Activated T-cell treated with anti-CD3 and anti-CD28 coated beads, Interleukin-2, amount 50 U/mL, for 72 hours (primary cell): ENCODE measurements around the gene SLC19A1. TPM values are rescaled to one million over a fixed set of nuclear protein-coding genes. Genes with fewer than 3 reads are reported as not detected.
A peak's percentile ranks its signal among the peaks of the same experiment; 100 is the strongest.

Experiments
- ATAC-seq, 2 donors: fragments of 150-1000 bp; cut with Tn5 transposase; replicated peaks in 1 of 2; 2 replicates each; pipeline ENCODE4 v1.10.0; 2021; ENCODE audit warnings: moderate library complexity in 2 of 2, mild to moderate bottlenecking in 1 of 2
- DNase-seq, 2 donors: peaks; one replicate each; pipeline ENCODE4 v3.0.0; 2021 to 2022; ENCODE audit warnings: mixed read lengths in 1 of 2
- H3K27ac Mint-ChIP-seq: one replicate; pipeline ENCODE4 v1.8.0; 2022; ENCODE audit warnings: mild to moderate bottlenecking, moderate library complexity, mixed read lengths
- H3K27me3 Mint-ChIP-seq: one replicate; pipeline ENCODE4 v1.8.0; 2022; ENCODE audit warnings: low read depth, mixed read lengths
- H3K36me3 Mint-ChIP-seq, 2 donors: one replicate each; pipeline ENCODE4 v1.8.0; 2022; ENCODE audit warnings: mixed read lengths in 2 of 2, mild to moderate bottlenecking in 1 of 2; ENCODE audit not compliant: insufficient read depth in 2 of 2
- H3K4me1 Mint-ChIP-seq: one replicate; pipeline ENCODE4 v1.8.0; 2022; ENCODE audit warnings: low read depth, mixed read lengths
- H3K4me3 Mint-ChIP-seq, 2 donors: one replicate each; pipeline ENCODE4 v1.8.0; 2022; ENCODE audit warnings: mild to moderate bottlenecking in 2 of 2, mixed read lengths in 2 of 2, moderate library complexity in 2 of 2
- H3K9me3 Mint-ChIP-seq, 2 donors: one replicate each; pipeline ENCODE4 v1.8.0; 2022; ENCODE audit warnings: mixed read lengths in 2 of 2
- total RNA-seq, 2 donors: library from RNA; stranded (reverse); gene quantifications; one replicate each; pipeline ENCODE4 v1.2.3, GENCODE V29; 2022

Gene SLC19A1
- total RNA-seq, 2 donors from 2014 or later = 30.4 to 40.1 TPM

DNA sequence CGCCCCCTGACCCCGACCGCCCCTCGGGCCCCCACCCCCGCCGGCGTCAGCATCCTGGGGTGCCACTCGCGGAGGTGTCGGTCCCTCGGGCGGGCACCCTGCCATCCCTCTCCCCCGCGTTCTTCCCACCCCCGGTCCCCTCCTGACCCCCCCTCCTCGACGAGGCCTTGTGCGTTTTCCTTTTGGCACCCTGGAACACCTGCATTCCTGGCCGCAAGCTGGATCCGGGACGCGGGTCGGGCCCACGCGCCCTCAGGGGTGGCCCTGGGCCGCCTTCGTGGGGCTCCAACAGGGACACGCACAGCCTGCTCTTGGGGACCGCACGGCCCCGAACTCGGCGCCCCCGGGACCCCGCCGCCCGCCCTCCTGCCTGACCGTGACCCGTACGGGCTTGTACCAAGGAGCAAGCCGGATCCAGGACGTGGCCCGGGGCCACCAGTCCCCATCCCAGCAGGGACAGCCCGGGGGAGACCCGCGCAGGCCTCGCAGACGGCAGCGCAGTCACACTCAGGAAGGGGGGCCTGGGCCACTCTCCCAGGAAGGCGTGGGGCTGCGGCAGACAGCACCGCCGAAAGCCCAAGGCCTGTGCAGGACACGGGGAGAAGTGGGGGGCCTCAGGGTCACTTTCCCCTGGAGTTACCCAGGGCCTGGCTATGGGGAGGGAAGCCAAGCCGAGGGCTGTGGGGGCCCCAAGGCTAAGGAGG is 579 bp upstream of the SLC19A1 start:
- no peak for ATAC-seq
- no peaks in the 10 kb centered on the region for H3K36me3 Mint-ChIP-seq
- H3K27me3 Mint-ChIP-seq = no peaks in the 10 kb centered on the region
- H3K9me3 Mint-ChIP-seq = no peaks in the 10 kb centered on the region
- H3K27ac Mint-ChIP-seq = no peak overlapping the region
- peak overlapping the region; percentile 64 to 70 for H3K4me3 Mint-ChIP-seq
- peak in 1 of 2 donors; percentile 22 for DNase-seq
- H3K4me1 Mint-ChIP-seq = peaks cover 21% of the 10 kb centered on the region

- peak overlapping the region; percentile 88 for H3K27ac Mint-ChIP-seq
- DNase-seq = peak; percentile 80 to 85
- no peaks in the 10 kb centered on the region for H3K36me3 Mint-ChIP-seq
Measured at GRCh38 chr21:45541221-45542039, 810 bp downstream of the SLC19A1 start.

GRCh38 chr21:45540601-45540970 is 1.7 kb downstream of the SLC19A1 start:
- ATAC-seq (no peak), DNase-seq (no peak)
- peak overlapping the region; percentile 88 for H3K27ac Mint-ChIP-seq
- H3K27me3 Mint-ChIP-seq = no peaks in the 10 kb centered on the region
- H3K36me3 Mint-ChIP-seq = peaks cover 0 to 2% of the 10 kb centered on the region in 2 donors
- no peaks in the 10 kb centered on the region for H3K9me3 Mint-ChIP-seq
- H3K4me3 Mint-ChIP-seq = peak overlapping the region; percentile 80 to 91
- H3K4me1 Mint-ChIP-seq = peaks cover 21% of the 10 kb centered on the region

More at GRCh38 chr21:45541221-45542039, 810 bp downstream of the SLC19A1 start:
- ATAC-seq = peak; percentile 79 to 81
- no peaks in the 10 kb centered on the region for H3K27me3 Mint-ChIP-seq
- peaks cover 21% of the 10 kb centered on the region for H3K4me1 Mint-ChIP-seq
- peak overlapping the region; percentile 80 to 91 for H3K4me3 Mint-ChIP-seq
- H3K9me3 Mint-ChIP-seq = no peaks in the 10 kb centered on the region

GRCh38 chr21:45539796-45540600 is 2.2 kb downstream of the SLC19A1 start:
- H3K36me3 Mint-ChIP-seq = peaks cover 0 to 2% of the 10 kb centered on the region in 2 donors
- ATAC-seq (no peak), DNase-seq (no peak)
- H3K9me3 Mint-ChIP-seq = no peaks in the 10 kb centered on the region
- no peaks in the 10 kb centered on the region for H3K27me3 Mint-ChIP-seq
- H3K27ac Mint-ChIP-seq = peak overlapping the region; percentile 88
- H3K4me3 Mint-ChIP-seq = peak overlapping the region; percentile 80 to 91
- peaks cover 21% of the 10 kb centered on the region for H3K4me1 Mint-ChIP-seq

DNA sequence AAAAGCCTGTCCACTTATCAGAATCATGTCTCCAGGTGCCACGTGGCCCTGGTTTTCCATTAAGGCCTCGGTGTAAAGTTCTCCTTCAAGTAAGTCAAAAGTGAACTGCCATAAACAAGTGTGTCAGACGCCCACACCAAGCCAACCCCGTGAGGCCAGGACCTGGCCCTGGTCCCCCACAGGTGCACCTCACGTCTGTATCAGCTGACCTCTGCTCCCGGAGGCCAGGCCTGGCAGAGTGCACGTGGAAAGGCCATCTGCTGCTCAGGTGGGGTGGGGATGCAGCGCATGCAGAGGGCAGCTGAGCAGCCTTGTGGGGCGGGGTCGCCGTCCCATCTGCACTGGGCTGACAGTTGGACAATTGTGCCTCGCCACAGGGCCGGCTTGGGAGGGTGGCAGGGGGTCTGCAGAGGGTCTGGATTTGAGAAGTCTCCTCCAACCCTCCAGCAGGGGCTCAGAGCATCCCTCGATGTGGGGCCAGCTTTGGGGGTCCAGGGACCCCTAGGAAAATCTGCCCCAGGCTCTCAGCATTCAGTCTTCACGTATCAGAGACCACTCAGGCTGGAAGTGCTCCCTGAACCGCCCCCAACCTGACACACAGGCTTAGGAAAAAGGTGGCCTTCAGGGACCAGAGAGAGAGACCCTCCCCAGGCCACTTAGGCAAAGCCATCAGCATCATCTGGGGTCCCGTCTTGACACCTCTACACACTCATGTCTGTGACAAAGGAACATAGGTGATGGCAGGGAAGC is 3.0 kb downstream of the SLC19A1 start:
- H3K4me3 Mint-ChIP-seq = no peak overlapping the region
- no peak overlapping the region for H3K27ac Mint-ChIP-seq
- no peaks in the 10 kb centered on the region for H3K27me3 Mint-ChIP-seq
- no peak for ATAC-seq
- H3K36me3 Mint-ChIP-seq = peaks cover 0 to 2% of the 10 kb centered on the region in 2 donors
- DNase-seq = no peak
- peaks cover 21% of the 10 kb centered on the region for H3K4me1 Mint-ChIP-seq
- no peaks in the 10 kb centered on the region for H3K9me3 Mint-ChIP-seq

DNA sequence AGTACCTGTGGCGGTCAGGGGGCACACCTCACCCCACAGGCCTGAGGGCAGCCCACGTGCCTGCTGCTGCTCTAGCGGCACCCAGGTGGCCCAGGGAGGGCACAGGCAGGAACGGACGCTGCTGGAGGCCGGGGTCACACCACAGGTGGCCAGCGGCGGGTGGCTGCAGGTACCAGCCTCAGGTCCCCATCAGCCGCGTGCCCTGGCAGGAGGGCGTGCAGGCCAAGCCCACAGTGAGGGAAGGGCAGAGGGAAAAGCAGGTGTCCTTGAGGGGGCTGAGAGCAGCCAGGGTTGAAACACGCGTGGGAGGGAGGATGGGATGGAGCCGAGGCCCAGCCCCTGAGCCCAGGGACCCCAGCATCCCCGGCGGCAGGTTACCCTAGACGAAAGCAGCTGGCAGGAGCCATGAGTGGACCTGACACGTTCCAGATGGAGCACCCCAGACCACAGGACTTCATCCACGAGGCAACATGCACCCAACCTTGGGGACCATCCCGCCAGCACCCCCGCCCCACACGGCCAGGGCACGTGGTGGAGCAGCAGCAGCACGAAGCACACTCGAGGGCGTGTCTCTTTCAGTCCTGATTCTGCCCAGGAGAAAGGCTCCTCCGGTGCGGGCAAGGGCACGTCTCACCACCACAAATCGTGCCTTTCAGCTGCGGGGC is 3.7 kb downstream of the SLC19A1 start:
- ATAC-seq (no peak), DNase-seq (no peak)
- Mint-ChIP-seq H3K27me3 (no peaks in the 10 kb centered on the region), H3K4me1 (peaks cover 21% of the 10 kb centered on the region), H3K27ac (no peak overlapping the region), H3K36me3 (peaks cover 0 to 2% of the 10 kb centered on the region in 2 donors), H3K4me3 (no peak overlapping the region), H3K9me3 (no peaks in the 10 kb centered on the region)

- Mint-ChIP-seq H3K9me3 (no peaks in the 10 kb centered on the region), H3K4me1 (peaks cover 23% of the 10 kb centered on the region), H3K36me3 (peaks cover 0 to 2% of the 10 kb centered on the region in 2 donors), H3K27ac (no peak overlapping the region), H3K27me3 (no peaks in the 10 kb centered on the region), H3K4me3 (no peak overlapping the region)
- DNase-seq (no peak), ATAC-seq (no peak)
Measured at GRCh38 chr21:45537746-45538291, 4.4 kb downstream of the SLC19A1 start.

- no peak overlapping the region for H3K27ac Mint-ChIP-seq
- H3K4me3 Mint-ChIP-seq = no peak overlapping the region
- DNase-seq = no peak
- H3K4me1 Mint-ChIP-seq = peaks cover 28% of the 10 kb centered on the region
- peaks cover 0 to 2% of the 10 kb centered on the region in 2 donors for H3K36me3 Mint-ChIP-seq
- no peaks in the 10 kb centered on the region for H3K27me3 Mint-ChIP-seq
- H3K9me3 Mint-ChIP-seq = no peaks in the 10 kb centered on the region
- ATAC-seq = no peak
Measured at GRCh38 chr21:45537111-45537745, 5.0 kb downstream of the SLC19A1 start.

DNA sequence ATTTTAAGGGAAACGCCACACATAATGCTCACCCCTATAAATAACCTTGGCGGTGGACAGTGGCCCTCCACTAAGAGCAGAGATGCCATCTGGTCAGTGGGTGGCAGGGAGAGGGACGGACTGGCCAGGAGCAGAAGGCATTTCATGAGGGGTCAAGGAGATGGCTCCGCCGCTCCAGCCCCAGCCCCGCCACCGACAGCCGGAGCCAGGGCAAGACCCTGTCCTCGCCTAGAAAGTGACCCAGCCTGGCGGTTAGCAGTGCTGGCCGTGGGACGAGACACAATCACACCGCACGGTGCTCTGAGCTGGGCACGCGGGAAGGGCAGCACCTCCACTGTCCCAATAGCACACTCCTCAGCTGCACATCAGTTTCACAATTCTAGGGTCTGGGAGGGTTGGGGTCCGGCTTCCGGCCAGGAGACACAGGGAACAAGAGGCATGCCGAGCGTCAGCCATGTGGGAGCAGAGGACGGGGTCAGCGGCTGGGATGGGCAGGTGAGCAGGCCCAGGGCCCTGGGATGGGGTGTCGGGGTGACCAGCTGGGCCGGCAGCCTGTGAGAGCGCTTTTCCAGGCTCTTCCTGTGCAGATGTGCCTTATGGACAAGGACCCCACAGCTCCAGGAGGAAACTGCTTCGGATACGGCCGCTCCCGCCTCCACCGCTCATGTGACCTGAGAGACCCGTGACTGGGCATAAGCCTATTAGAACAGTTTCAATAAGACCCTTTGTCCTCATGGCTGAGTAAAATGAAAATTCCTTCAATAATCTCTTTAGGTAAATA is 5.7 kb downstream of the SLC19A1 start:
- no peak for ATAC-seq
- DNase-seq = no peak
- Mint-ChIP-seq H3K27me3 (no peaks in the 10 kb centered on the region), H3K9me3 (no peaks in the 10 kb centered on the region), H3K27ac (peak overlapping the region; percentile 79), H3K36me3 (peaks cover 0 to 2% of the 10 kb centered on the region in 2 donors), H3K4me3 (no peak overlapping the region), H3K4me1 (peaks cover 27% of the 10 kb centered on the region)

GRCh38 chr21:45535341-45536081 is 6.7 kb downstream of the SLC19A1 start:
- Mint-ChIP-seq H3K4me3 (no peak overlapping the region), H3K9me3 (no peaks in the 10 kb centered on the region), H3K4me1 (peaks cover 18% of the 10 kb centered on the region), H3K36me3 (peaks cover 0 to 2% of the 10 kb centered on the region in 2 donors), H3K27ac (no peak overlapping the region), H3K27me3 (no peaks in the 10 kb centered on the region)
- DNase-seq = no peak
- no peak for ATAC-seq
